ENCODE results near the gene LPP. TPM values are rescaled to one million over a fixed set of nuclear protein-coding genes. Genes with fewer than 3 reads are reported as not detected.

LPP gene
- total RNA-seq, 1 donor from 2014 or later, result 1,791 TPM

DNA sequence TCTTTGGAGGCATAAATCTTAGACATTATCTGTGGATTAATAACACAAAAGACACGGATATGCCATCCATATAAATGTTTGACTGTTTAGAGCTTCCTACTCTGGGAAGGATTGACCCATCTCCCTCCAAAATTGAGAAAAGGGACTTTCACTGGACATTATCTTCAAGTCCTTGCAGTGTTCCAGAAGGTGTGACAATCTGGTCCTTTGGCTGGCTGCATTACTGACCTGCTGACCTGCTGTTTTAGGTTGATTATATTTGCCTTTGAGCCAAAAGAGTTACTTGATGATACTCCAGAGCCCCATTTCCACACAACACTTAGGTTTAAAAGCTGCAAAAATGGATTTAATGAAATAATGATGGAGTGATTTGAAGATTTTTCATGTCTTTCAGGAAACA lies 504.6 kb downstream of the LPP start:
- DNase-seq (ENCODE audit: low spot score in 2 of 2), result no peak
- intact Hi-C loops (cut with DNase I), result no loop called here
- Histone ChIP-seq H3K4me3 (no peak overlapping the region), H3K4me1 (peaks cover 4 to 18% of the 10 kb centered on the region in 2 donors), H3K36me3 (no peaks in the 10 kb centered on the region), H3K27me3 (no peaks in the 10 kb centered on the region), H3K9me3 (no peaks in the 10 kb centered on the region), H3K27ac (no peak overlapping the region)
- no peak for TF ChIP-seq CTCF (IDR thresholded peaks at IDR 0.05)

GRCh38 chr3:188659449-188660090 lies 505.6 kb downstream of the LPP start:
- Histone ChIP-seq H3K4me3 (no peak overlapping the region), H3K9me3 (no peaks in the 10 kb centered on the region), H3K27ac (no peak overlapping the region), H3K4me1 (peaks cover 4 to 18% of the 10 kb centered on the region in 2 donors), H3K27me3 (no peaks in the 10 kb centered on the region), H3K36me3 (no peaks in the 10 kb centered on the region)
- intact Hi-C loops (cut with DNase I), result no loop called here
- no peak for DNase-seq (ENCODE audit: low spot score in 2 of 2)
- TF ChIP-seq CTCF (IDR thresholded peaks at IDR 0.05), result no peak

DNA sequence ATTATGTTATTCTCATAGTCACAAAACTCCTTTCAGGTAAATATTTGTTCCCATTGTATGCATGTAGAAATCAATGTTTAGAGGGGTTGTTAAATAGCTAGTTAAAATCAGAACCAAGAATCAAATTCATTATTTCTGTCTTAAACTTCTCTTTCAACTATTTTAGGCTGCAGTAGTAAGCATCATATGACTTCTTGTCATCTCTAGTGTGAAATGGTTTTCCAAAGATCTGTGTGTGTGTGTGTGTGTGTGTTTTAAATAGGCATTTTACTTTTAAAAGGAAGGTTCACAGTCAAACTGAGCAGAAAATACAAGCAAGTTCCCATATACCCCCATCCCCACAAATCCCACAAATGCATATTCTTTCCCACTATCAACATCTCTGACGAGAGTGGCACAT lies 506.5 kb downstream of the LPP start:
- Histone ChIP-seq H3K9me3 (no peaks in the 10 kb centered on the region), H3K27me3 (no peaks in the 10 kb centered on the region), H3K27ac (no peak overlapping the region), H3K4me3 (no peak overlapping the region), H3K4me1 (peaks cover 4 to 18% of the 10 kb centered on the region in 2 donors), H3K36me3 (no peaks in the 10 kb centered on the region)
- no peak for DNase-seq (ENCODE audit: low spot score in 2 of 2)
- no peak for TF ChIP-seq CTCF (IDR thresholded peaks at IDR 0.05)
- intact Hi-C loops (cut with DNase I), result no loop called here

GRCh38 chr3:188661806-188662205 lies 507.8 kb downstream of the LPP start:
- DNase-seq (ENCODE audit: low spot score in 2 of 2), result no peak
- peaks cover 4 to 18% of the 10 kb centered on the region in 2 donors for H3K4me1 ChIP-seq
- no peak for TF ChIP-seq CTCF (IDR thresholded peaks at IDR 0.05)
- H3K27me3 ChIP-seq, result no peaks in the 10 kb centered on the region
- no peaks in the 10 kb centered on the region for H3K36me3 ChIP-seq
- H3K9me3 ChIP-seq, result no peaks in the 10 kb centered on the region
- intact Hi-C loops (cut with DNase I), result no loop called here
- H3K4me3 ChIP-seq, result no peak overlapping the region
- no peak overlapping the region for H3K27ac ChIP-seq

GRCh38 chr3:188662214-188662613 lies 508.3 kb downstream of the LPP start:
- intact Hi-C loops (cut with DNase I), result no loop called here
- Histone ChIP-seq H3K27ac (no peak overlapping the region), H3K9me3 (no peaks in the 10 kb centered on the region), H3K27me3 (no peaks in the 10 kb centered on the region), H3K4me1 (peaks cover 4 to 18% of the 10 kb centered on the region in 2 donors), H3K36me3 (no peaks in the 10 kb centered on the region), H3K4me3 (no peak overlapping the region)
- no peak for TF ChIP-seq CTCF (IDR thresholded peaks at IDR 0.05)
- no peak for DNase-seq (ENCODE audit: low spot score in 2 of 2)

DNA sequence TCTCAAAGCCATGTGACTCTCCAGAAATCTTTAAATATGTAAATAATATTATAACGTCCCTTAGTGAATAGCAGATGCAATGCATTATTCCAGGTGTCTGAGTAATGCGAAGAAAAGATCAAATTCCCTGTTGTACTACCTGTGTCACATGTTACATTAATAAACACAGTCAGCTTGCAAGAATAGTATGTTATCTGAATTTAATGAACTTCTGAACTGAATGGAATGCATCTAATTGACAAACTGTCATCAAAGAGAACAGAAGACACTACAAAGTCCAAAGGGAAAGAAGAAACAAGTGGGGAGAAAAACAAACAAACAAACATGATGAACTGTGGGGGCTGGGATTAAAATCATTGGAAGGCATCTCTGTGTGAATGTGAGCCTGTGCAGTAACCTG lies 508.8 kb downstream of the LPP start:
- TF ChIP-seq CTCF (IDR thresholded peaks at IDR 0.05), result no peak
- Histone ChIP-seq H3K27me3 (no peaks in the 10 kb centered on the region), H3K4me3 (no peak overlapping the region), H3K27ac (no peak overlapping the region), H3K9me3 (no peaks in the 10 kb centered on the region), H3K4me1 (peaks cover 4 to 14% of the 10 kb centered on the region in 2 donors), H3K36me3 (no peaks in the 10 kb centered on the region)
- DNase-seq (ENCODE audit: low spot score in 2 of 2), result no peak
- intact Hi-C loops (cut with DNase I), result no loop called here
